OCI-LY3 (cell line): ENCODE data around the gene RGS9.

Experiments
- EZH2phosphoT487 ChIP-seq: fragments of 200-600 bp; shearing (Covaris generic); IDR thresholded peaks from 2 replicates; pipeline ENCODE4 v1.6.1; 2018; ENCODE audit warnings: antibody characterized with exemption, mixed run types, low read depth
- TF ChIP-seq, protein P1 (sequence below): fragments of 200-600, 300-600 bp; sonication (generic); IDR thresholded peaks from 2 replicates; pipeline ENCODE4 v1.5.1; 2014; ENCODE audit warnings: antibody characterized with exemption, low read length, low read depth

DNA sequence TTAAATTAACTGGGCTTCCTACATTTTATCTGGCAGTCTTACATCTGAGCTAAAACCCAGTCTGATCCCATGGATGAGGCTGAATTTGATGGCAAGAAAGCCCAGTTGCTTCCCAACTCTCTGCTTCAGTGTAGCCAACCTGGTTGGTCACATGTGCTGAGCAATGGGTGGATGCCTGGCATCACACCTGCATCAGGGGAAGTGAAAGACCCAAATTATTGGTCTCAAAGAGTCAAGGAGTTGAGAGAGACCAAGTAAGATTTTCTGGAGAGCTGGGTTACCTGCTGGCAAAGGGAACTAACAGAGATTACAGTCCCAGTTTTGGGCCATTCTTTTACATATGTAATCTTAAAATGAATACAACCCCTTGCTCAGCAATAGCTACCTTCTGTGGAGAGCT lies 38.8 kb downstream of the RGS9 start:
- TF ChIP-seq, protein P1, sequence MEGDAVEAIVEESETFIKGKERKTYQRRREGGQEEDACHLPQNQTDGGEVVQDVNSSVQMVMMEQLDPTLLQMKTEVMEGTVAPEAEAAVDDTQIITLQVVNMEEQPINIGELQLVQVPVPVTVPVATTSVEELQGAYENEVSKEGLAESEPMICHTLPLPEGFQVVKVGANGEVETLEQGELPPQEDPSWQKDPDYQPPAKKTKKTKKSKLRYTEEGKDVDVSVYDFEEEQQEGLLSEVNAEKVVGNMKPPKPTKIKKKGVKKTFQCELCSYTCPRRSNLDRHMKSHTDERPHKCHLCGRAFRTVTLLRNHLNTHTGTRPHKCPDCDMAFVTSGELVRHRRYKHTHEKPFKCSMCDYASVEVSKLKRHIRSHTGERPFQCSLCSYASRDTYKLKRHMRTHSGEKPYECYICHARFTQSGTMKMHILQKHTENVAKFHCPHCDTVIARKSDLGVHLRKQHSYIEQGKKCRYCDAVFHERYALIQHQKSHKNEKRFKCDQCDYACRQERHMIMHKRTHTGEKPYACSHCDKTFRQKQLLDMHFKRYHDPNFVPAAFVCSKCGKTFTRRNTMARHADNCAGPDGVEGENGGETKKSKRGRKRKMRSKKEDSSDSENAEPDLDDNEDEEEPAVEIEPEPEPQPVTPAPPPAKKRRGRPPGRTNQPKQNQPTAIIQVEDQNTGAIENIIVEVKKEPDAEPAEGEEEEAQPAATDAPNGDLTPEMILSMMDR: no peak
- no peak for TF ChIP-seq EZH2phosphoT487
